Right lobe of liver (tissue), 4 donors: ENCODE data around the gene SBF1.
"Not testable (repeated sequence)": the region's sequence is repeated elsewhere in the genome, so short reads cannot be mapped to it uniquely, and the experiment has no call there.

Experiments used
- POLR2A ChIP-seq: fragments of 450-650 bp; IDR thresholded peaks from one replicate; pipeline ENCODE4 v1.6.1; 2017; ENCODE audit warnings: antibody characterized with exemption, mild to moderate bottlenecking
- TF ChIP-seq, protein P1 (sequence below), 4 donors: fragments of 200-600 bp in 3 of 4; fragments of 450-650 bp in 1 of 4; IDR thresholded peaks; one replicate each; pipeline versions ENCODE4 v1.5.1 to v1.8.0; 2016 to 2022; ENCODE audit warnings: antibody characterized with exemption in 4 of 4, mild to moderate bottlenecking in 2 of 4
- donor health status: DM: no; HTN: no; CAD: no.
- donor health status: DM: no; HTN: no; CAD: no.
- donor health status: DM: no; HTN: yes; CAD: no.

DNA sequence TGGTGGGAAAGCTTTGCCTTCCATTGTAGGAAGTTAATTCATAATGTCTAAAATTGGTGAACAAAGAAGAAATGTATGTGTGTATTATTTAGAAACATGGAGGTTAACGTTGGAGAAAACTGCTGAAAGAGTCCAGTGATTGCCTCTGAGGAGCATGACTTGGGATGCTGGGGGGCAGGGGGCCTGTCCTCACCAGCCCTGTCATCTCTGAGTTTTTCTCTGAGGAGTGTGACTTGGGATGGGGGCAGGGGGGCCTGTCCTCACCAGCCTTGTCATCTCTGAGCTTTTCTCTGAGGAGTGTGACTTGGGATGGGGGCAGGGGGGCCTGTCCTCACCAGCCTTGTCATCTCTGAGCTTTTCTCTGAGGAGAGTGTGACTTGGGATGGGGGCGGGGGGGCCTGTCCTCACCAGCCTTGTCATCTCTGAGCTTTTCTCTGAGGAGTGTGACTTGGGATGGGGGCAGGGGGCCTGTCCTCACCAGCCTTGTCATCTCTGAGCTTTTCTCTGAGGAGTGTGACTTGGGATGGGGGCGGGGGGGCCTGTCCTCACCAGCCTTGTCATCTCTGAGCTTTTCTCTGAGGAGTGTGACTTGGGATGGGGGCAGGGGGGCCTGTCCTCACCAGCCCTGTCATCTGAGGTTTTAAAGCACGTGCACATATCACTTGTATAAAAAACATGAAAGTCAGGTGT lies 77.3 kb downstream of the SBF1 start:
- TF ChIP-seq, protein P1, sequence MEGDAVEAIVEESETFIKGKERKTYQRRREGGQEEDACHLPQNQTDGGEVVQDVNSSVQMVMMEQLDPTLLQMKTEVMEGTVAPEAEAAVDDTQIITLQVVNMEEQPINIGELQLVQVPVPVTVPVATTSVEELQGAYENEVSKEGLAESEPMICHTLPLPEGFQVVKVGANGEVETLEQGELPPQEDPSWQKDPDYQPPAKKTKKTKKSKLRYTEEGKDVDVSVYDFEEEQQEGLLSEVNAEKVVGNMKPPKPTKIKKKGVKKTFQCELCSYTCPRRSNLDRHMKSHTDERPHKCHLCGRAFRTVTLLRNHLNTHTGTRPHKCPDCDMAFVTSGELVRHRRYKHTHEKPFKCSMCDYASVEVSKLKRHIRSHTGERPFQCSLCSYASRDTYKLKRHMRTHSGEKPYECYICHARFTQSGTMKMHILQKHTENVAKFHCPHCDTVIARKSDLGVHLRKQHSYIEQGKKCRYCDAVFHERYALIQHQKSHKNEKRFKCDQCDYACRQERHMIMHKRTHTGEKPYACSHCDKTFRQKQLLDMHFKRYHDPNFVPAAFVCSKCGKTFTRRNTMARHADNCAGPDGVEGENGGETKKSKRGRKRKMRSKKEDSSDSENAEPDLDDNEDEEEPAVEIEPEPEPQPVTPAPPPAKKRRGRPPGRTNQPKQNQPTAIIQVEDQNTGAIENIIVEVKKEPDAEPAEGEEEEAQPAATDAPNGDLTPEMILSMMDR (IDR thresholded peaks at IDR 0.05): not testable (repeated sequence)
- not testable (repeated sequence) for TF ChIP-seq POLR2A
